NCI-H187 treated with DMSO at 0.1 percent for 48 hours (cell line): ENCODE measurements around the gene RELB.

Experiments used
- DNase-seq: peaks from one replicate; lab custom pipeline; 2025; lab: John Stamatoyannopoulos, UW

RELB gene

DNA sequence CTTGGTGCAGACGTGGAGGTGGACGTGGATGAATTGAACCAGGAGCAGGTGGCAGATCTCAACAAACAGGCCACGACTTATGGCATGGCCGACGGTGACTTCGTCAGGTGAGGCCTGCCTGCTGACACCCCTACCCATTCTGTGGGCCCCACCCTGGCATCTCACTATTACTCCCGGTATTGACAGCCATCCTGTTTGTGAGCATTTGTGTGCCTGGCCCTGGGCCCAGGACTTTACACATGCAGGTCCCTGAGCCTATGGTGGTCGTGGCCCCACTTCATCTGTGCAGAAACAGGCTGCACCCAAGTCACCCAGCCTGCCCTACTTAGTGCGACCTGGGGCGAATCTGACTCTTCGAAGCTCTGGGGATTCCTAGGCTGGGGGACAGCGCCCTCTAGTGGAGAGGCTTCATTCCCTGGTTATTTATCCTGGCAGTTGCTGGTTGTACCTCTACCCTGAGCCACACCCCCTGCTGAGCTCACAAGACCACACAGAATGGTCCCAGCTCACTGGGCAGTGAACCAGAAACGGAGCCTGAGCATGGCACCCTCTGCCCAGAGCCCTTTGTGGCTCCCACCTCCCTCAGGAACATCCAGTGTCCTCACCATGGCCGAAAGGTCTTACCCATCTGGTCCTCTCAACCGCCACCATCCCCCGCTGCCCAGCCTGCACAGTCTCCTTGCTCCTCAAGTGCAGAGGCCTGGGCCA lies 58.1 kb downstream of the RELB start:
- no peak for DNase-seq

DNA sequence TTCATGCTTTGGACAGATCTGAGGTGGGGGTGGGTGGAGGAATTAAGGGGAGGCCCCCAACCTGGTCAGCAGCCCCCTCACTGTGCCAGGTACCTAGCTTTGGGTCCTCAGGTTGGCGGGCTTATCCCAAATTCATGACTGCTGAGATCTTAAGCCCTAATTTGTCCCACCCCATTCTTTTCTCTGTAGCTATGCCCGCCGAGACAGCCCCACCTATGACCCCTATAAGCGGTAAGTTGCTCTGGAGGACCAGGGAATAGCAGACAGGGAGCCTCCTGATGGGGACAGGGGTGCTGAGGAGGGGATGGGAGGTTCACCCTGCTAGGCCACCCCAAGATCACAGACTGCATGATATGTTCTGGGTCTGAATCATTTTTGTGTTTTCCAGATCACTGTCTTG lies 60.7 kb downstream of the RELB start:
- no peak for DNase-seq

DNA sequence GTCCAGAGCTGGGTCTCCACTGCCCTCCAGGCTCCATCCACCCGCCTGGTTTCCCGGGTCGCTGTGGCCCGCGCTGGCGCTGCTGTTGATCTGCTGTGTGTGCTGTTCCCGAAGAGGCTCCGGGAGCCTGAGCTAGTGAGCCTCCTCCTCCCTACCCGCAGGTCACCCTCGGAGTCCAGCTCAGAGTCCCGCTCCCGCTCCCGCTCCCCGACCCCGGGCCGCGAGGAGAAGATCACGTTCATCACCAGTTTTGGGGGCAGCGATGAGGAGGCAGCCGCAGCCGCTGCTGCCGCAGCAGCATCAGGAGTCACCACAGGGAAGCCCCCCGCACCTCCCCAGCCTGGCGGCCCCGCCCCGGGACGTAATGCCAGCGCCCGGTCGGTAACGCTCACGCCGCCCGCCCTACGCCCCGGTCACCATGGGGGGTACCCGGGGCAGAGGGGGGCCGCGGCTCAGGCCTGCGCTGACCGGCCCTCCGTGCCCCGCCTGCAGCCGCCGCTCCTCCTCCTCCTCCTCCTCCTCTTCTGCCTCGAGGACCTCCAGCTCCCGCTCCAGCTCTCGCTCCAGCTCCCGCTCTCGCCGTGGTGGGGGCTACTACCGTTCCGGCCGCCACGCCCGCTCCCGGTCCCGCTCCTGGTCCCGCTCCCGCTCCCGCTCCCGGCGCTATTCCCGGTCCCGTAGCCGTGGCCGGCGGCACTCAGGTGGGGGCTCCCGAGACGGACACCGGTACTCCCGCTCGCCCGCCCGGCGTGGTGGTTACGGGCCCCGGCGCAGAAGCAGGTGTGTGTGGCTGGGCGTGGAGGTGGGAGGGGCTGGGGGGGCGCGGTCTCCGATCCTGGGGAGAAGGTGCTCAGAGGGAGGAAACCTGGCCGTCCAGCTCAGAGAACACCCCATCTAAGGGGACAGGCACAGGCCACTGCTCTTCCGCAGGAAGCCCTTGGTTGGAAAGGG lies 62.9 kb downstream of the RELB start:
- DNase-seq = no peak

DNA sequence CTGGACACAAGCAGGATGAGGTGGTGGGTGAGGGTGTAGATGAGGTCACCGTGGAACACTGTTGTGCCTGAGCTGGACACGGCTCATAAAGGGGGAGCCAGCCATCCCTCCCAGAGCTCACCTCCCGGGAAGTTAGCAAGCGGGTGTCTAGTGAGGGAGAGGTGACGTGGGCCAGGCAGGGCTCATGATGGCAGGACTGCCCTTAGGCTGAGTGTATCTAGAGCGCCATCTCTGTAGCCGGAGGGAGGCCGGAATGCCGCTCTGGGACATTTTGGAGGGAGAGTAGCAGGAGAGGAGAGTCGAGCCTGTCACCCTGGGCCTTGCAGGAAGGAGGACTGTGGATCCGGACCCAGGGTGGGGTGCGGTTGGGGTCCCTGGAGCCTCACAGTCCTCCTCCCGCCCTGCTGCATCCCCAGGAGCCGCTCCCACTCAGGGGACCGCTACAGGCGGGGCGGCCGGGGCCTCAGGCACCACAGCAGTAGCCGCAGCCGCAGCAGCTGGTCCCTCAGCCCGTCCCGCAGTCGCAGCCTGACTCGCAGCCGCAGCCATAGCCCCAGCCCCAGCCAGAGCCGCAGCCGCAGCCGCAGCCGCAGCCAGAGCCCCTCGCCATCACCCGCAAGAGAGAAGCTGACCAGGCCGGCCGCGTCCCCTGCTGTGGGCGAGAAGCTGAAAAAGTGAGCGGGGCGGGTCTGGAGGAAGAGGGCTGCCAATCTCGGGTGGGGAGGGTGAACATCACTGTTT lies 65.8 kb downstream of the RELB start:
- no peak for DNase-seq

DNA sequence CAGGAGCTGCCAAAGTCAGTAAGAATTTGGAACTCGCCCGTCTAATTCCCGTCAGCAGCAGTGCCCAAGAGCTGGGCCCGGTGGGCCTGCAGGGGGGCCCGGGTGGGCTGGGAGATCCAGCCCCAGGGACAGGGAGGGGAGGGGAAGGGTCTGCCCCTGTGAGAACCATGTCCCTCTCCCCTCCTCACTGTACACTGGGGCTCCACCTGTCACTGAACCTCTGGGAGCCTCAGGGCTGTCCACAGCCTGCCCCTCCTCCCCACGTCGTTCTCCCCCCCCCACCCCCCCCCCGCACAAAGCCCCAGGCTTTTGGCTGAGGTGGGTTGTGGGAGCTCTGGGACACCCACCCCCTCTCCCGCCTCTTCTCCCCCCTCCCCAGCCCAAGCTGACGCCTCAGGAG lies 66.8 kb downstream of the RELB start:
- DNase-seq = no peak

DNA sequence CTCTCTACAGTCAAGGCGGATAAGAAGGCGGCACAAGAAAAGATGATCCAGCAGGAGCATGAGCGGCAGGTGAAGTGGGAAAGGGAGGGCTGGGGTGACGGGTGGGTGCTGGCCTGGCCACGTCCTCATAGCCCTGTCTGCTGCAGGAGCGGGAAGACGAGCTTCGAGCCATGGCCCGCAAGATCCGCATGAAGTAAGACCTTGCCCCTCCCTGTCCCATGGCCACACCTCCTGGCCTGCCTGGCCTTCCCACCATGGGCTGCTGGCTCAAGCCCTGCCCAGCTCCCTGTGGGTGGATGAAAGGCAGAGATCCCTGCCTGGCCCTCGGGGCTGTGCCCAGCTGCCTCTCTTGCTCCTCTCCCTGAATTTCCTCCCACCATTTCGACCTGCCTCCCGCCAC lies 67.8 kb downstream of the RELB start:
- no peak for DNase-seq

DNA sequence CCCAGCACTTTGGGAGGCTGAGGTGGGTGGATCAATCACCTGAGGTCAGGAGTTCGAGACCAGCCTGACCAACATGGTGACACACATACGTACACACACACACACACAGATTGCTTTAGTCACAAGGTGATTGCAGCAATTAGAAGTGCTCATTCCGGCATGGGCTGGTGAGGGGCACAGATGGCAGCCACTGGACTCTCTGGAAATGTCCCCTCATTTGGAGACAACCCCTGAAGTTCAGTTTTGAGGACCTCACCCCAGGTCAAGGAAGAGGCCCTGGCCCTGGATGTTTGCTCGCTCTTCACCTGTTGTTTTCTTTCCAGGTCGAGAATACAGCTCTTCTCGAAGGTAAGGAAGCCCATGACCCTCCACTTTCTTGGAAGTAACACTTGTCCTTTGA lies 69.0 kb downstream of the RELB start:
- DNase-seq = no peak

DNA sequence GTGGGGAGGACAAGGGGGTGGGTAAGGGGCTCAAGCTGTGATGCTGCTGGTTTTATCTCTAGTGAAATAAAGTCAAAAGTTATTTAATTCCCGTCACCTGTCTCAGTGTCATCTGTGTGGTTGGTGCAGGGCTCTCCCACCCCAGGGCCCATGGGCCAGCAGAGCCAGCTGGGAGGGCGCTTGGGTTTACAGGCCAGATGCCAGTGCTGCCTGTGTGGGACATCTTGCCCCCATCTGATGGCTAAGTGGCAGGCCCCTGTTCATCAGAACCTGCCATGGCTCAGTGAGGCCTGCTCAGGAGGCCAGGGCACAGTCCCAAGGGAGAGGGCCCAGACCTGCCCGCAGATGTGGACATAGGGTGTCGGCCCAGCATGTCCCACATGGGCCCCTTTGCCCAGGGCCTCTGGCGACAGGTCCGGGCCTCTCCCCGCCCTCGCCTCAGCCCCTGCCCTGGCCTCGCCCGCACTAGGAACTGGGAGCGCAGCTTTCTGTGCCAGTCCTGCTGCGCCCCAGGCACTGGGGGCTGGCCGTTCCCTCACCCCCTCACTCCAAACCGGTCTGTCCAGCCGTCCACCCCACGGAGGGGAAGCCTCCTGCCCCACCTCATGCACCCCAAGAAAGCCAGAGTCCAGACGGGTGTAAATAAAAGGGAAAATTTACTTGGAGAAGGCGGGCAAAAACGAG lies 69.7 kb downstream of the RELB start:
- DNase-seq = no peak

DNA sequence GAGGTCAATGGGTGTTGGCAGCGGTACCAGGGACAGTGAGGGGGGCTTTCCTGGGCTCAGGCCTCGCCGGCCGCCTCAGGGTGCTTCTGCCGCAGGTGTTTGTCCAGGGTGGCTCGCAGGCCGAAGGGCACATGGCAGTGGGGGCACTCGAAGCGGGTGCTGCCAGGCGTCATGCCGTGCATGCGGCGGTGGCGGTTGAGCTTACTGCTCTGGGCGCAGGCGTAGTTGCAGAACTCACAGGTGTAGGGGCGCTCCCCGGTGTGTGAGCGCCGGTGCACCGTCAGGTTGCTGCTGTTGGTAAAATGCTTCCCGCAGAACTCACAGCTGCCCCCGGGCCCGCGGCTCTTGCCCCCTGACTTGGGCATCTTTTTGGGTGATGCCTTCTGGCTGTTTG lies 70.3 kb downstream of the RELB start:
- no peak for DNase-seq

DNA sequence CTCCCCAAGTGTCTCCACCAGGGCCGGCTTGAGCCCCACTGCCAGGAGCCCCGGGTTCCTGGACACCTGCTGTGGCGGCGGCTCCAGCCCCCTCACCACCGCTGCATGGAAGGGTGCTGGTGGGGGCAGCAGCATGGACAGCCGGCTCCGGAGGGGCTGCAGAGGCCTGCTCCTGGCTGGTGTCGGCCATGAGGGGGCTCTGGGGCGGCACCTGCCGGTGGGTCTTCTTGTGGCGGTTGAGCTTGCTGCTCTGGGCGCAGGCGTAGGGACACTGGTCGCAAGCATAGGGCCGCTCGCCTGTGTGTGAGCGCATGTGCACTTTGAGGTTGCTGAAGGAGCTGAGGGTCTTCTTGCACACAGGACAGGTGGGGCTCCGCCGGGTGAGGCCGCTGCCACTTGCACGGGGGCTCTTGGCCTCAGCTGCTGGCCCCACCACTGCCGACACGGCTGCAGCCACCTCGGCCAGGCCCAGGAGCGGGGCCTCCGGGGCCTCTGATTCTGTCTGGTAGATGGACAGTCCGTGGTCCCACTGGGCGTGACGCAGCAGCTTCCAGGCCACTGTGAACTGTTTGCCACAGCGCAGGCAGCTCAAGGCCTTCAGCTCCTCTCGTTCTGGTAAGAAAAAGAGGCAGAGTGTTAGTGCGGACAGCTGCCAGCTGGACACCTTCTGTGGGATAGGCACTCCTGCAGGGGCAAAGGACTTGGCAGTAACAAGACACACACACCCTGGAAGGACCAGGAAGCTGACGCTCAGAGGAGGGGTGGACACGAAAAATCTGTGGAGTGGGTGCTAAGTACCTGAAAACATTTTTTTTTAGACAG lies 70.9 kb downstream of the RELB start:
- no peak for DNase-seq

DNA sequence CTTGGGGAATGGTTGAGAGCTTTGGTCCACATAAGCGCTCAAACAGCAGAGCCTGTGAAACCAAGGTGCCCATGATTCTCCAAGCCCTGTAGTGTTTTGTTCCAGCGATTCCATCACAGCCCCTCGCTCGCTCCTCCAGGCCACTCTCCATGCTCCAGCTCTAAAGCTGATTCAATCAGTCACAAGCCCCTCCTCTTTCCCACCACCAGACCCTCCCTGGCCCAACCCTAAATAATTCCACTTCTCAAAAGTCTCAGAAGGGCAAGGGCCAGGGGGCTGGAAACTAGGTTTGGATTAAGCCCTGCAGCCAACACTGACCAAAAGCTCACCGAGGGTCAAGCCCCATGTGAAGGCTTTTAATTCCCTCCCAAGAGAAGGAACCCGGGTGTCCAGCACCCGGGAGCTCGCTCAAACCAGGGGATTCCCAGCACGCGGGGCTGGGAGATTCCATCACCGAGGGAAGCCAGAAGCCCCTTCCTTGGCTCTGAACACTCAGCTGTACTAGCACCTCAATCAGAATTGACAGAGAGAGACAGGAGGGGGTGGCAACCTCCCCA lies 73.6 kb downstream of the RELB start:
- DNase-seq = no peak

DNA sequence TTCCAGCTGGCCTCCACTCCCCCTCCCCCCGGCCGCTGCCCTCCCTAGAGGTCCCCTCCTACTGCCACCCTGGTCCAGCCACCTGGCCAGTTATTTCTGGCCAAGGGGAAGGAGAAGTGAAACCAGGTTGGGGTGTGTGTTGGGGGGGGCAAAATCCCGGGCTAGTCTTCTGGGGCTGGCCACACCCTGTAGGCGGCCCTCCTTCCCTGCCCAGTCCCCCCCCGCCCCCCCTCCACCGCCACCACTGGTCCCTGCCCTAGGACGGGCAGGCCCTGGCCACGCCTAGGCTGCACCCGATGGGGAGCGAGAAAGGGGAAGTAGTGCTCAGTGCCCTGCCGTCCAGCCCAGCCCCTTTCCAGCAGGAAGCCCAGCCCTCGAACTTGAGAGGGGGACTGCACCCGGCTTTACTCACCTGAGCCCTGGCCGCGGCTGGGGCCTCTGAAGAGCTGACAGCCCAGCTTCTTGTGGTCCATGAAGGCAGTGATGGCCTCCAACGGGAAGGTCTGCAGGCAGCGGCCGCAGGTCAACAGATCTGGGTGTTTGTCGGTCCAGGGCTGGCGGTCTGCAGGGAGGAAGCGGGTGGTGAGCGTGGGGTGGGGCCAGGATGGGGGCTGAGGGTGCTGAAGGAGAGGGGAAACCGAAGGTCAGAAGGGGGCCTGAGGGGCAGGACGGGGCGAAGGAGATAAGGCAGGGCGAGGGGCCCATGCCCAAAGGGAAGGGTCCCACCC lies 74.2 kb downstream of the RELB start:
- DNase-seq = no peak

DNA sequence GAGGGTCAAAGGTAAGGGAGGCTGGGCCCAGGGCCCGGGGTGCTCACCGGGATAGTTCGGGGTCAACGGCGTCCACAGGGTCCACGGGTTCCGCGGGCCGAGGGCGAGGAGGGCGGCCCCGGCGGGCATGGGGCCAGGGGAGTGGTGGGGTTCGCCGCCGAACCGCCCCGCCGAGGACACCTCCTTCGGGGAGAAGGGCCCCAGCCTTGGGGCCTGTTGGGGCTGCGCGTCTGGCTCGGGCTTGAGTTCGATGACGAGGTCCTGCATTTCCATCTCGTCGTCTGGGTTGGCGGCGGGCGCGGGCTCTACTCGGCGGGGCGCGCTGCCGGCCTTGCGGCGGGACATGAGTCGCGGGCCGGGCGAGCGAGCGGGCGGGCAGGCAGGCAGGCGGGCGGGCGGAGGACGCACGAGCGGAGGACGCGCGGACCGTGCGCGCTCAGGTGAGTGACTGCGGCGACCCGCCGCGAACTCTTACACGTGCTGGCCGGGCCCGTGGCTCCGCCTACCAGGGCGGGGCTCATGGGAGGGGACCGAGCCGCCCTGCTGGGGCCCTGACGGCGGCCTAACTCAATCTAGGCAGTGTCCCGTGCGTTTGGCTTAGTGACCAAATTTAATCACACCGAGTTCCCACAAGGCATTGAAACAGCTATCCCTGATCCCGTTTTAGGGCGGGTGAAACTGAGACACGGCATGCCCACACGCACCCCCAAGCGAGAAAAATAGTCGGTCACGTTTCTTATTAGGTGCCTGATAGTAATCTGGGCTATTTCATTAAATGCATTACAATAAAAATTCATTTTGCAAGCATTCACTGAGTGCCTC lies 75.0 kb downstream of the RELB start, which contains the start of gene ZNF296:
Gene ZNF296 (minus strand): TSS at position 450 of the 822 bp plus-strand sequence. CDS start 105 bp downstream, at position 345.
- DNase-seq = no peak

DNA sequence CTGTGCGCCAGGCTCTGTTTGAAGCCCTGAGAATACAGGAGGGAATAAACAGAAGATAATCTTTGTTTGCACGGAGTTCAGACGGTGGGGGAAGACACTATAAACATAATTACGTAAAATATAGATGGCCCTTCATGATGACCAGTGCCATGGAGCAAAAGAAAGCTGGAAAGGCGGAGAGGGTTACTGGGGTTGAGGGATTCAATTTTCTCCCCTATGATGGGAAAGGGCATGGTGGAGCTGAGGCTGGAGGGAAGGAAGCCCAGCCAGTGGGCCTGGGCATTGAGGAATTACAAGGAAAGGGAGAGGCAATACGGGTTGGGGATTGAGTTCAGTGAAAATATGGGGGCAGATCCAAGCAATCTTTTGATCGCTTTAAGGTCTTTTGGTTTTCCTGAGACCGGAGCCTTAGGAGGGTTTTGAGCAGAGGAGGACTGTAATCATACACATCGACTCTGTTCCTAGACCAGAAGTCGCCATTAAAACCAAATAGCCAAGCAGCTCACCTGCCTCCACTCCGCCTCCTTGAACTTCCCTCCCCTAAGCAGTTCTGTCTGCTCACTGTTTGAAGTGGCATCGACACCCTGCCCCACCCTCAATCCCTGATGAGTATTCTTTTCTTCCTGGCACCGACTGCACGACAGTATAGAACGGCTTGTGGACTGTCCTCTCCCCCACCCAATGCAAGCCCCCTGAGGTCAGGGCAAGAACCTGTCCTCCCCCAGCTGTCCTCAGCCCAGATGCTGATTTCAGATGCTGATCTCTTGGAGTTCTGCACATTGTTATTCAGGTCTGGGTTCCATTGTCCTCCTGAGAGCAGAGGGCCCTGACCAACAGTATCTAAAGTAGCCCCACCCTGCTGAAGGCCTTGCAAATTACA lies 75.8 kb downstream of the RELB start:
- no peak for DNase-seq

DNA sequence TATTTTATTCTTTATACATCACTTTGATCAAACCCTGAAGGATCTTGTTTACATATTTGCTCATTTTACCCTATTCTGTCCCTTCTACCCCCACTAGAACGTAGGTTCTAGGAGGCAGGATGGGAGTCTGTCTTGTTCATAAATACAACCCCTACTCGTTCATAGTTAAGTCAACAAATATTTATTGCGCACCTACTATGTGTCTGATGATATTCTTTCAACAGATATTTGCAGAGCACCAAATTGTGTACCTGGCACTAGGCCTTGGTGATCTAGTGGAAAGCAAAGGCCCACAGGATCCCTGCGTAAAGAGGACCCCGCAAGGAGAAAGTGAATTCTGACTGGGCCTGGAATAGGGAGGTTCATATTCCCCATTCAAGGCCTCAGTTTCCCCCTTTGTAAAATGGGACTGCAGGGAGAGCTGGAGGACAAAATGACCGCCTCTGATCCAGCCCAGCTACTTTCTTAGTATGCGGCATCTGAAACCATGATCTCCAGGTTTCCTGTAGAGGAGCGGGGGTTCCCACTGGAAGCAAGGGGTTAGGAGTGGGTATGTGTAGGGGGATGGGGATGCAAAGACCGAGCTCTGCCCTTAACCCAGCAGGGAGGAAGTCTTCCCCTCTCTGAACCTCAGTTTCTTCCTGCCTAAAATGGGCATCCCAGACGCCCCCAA lies 77.3 kb downstream of the RELB start:
- DNase-seq = no peak

DNA sequence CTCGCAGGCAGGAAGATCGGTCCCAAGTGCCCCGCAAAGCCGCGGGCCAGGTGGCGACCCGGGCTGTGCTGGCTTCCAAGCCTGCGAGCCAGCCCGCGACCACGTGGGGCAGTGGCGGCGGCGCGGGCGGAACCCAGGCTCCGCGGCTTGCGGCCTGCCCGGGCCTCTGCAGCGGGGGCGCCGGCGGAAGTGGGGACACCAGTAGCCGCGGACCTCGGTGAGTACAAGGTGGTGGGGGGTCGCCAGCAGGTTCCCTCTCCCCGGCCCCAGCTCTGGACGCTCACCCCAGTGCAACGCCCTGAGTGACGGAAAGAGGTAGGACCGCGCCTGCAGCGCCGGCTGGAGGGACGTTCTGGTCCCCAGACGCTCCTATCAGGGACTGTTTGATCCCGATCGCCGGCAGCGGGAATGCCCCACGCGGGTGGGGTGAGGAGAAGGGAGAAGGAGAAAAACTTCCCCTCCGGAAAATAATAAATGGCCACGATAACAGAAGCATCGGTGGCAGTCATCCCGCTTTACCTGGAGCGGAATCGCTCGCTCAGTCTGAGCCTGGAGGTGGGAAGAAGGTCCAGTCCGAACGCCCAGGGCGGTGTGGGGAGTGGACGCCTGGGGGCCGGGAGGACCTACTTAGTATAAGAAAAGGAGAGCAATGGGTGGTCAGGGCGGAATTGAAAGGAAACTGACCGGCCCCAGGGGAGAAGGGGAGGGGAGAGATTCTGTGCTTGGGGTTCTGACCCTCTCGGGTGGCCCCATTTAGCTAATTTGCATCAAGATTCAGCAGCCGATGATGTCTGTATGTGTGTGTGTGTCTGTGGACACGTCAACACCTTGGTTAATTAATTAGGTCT lies 78.0 kb downstream of the RELB start, which contains the start of gene GEMIN7:
Gene GEMIN7 (plus strand): TSS at position 198 of the 848 bp plus-strand sequence. CDS start 10,855 bp downstream, outside the sequence.
- peak; percentile 34 for DNase-seq
